Measurements from ENCODE around the gene TNFRSF8.
A peak's percentile ranks its signal among the peaks of the same experiment; 100 is the strongest.

TNFRSF8 gene

GRCh38 chr1:12185036-12185917 is 122.2 kb downstream of the TNFRSF8 start:
- no peak for DNase-seq (ENCODE audit: low spot score)
- H2AK5ac ChIP-seq (ENCODE audit: low read depth, low read length) = peak overlapping the region; percentile 95
- peak overlapping the region; percentile 90 for H4K91ac ChIP-seq (ENCODE audit: low read depth, low read length, poor library complexity)
- no CpG with 5 or more reads among the region's 19 CpGs for WGBS, 2 donors (ENCODE audit: extremely low coverage in 2 of 2, insufficient read length in 2 of 2, insufficient replicate concordance in 1 of 2)
- no peak overlapping the region for H3K4me2 ChIP-seq (ENCODE audit: insufficient read depth, low read length, poor library complexity, severe bottlenecking)
- H2BK12ac ChIP-seq (ENCODE audit: low read length) = peak overlapping the region; percentile 99
- peak overlapping the region; percentile 84 for H2AFZ ChIP-seq (ENCODE audit: low read length)
- peak overlapping the region; percentile 99 for H3K18ac ChIP-seq (ENCODE audit: low read length)
- H2BK5ac ChIP-seq (ENCODE audit: low read length) = peak overlapping the region; percentile 89
- peak overlapping the region; percentile 57 for H2BK15ac ChIP-seq (ENCODE audit: low read length)
- H3K4me1 ChIP-seq (ENCODE audit: control insufficient read depth in 2 of 2, insufficient read depth in 1 of 2, low read depth in 1 of 2, low read length in 2 of 2) = peaks cover 11 to 21% of the 10 kb centered on the region in 2 donors
- no peak overlapping the region for H4K8ac ChIP-seq (ENCODE audit: low read depth, low read length)
- H3K27me3 ChIP-seq (ENCODE audit: control insufficient read depth in 3 of 3, insufficient read depth in 3 of 3, low read depth in 1 of 3, low read length in 3 of 3) = no peaks in the 10 kb centered on the region
- H3K79me1 ChIP-seq (ENCODE audit: low read depth, low read length) = no peaks in the 10 kb centered on the region
- H3K4me3 ChIP-seq (ENCODE audit: low read length in 2 of 2) = no peak overlapping the region
- no peak overlapping the region for H3K9ac ChIP-seq (ENCODE audit: low read depth, low read length, poor library complexity)
- H3K23ac ChIP-seq (ENCODE audit: low read depth, low read length, poor library complexity) = peak overlapping the region; percentile 44
- H3K27ac ChIP-seq (replicated peaks; ENCODE audit: low read length) = peak overlapping the region; percentile 80
- H2BK120ac ChIP-seq (ENCODE audit: low read depth, low read length) = peak overlapping the region; percentile 90
- peak overlapping the region; percentile 98 for H3K4ac ChIP-seq (ENCODE audit: low read length)
- H3K36me3 ChIP-seq (replicated peaks in 1 of 2; ENCODE audit: control insufficient read depth in 2 of 2, insufficient read depth in 2 of 2, low read length in 2 of 2) = no peaks in the 10 kb centered on the region
- peaks cover 0 to 3% of the 10 kb centered on the region in 2 donors for H3K9me3 ChIP-seq (replicated peaks in 1 of 2; ENCODE audit: control insufficient read depth in 2 of 2, insufficient read depth in 1 of 2, low read depth in 1 of 2, low read length in 2 of 2)
- peak overlapping the region; percentile 43 for H3K14ac ChIP-seq (ENCODE audit: low read length)

- no peak overlapping the region for H3K27ac ChIP-seq (replicated peaks; ENCODE audit: low read length)
Observed at GRCh38 chr1:12185918-12186678, 123.0 kb downstream of the TNFRSF8 start.

DNA sequence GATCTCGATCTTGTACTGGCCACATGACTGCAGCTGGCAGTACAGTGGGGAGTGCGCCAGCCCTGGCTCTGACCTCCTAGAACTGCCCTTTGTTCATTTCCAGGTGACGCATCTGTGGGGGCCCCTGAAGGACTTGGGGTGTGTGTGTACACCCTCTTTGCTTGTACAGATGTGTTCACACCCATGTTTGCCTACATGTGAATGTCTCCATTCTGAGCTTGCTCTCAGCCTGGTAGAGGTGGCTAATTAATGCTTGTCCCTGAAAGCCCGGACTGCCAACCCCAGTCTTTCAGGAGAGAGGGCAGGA is 123.5 kb downstream of the TNFRSF8 start:
- H3K4me2 ChIP-seq (ENCODE audit: insufficient read depth, low read length, poor library complexity, severe bottlenecking) = no peak overlapping the region
- no peaks in the 10 kb centered on the region for H3K79me1 ChIP-seq (ENCODE audit: low read depth, low read length)
- H3K27me3 ChIP-seq (ENCODE audit: control insufficient read depth in 3 of 3, insufficient read depth in 3 of 3, low read depth in 1 of 3, low read length in 3 of 3) = peaks cover 0 to 2% (median 0%) of the 10 kb centered on the region in 3 experiments

More at GRCh38 chr1:12185918-12186678, 123.0 kb downstream of the TNFRSF8 start:
- H3K14ac ChIP-seq (ENCODE audit: low read length) = no peak overlapping the region
- H2AFZ ChIP-seq (ENCODE audit: low read length) = peak overlapping the region; percentile 8
- H3K36me3 ChIP-seq (replicated peaks in 1 of 2; ENCODE audit: control insufficient read depth in 2 of 2, insufficient read depth in 2 of 2, low read length in 2 of 2) = no peaks in the 10 kb centered on the region
- peak overlapping the region; percentile 91 for H2BK12ac ChIP-seq (ENCODE audit: low read length)
- peaks cover 0 to 1% (median 0%) of the 10 kb centered on the region in 3 experiments for H3K27me3 ChIP-seq (ENCODE audit: control insufficient read depth in 3 of 3, insufficient read depth in 3 of 3, low read depth in 1 of 3, low read length in 3 of 3)
- no peak overlapping the region for H3K4me2 ChIP-seq (ENCODE audit: insufficient read depth, low read length, poor library complexity, severe bottlenecking)
- peak overlapping the region; percentile 95 for H2AK5ac ChIP-seq (ENCODE audit: low read depth, low read length)
- peak overlapping the region; percentile 64 for H3K9ac ChIP-seq (ENCODE audit: low read depth, low read length, poor library complexity)
- H4K8ac ChIP-seq (ENCODE audit: low read depth, low read length) = no peak overlapping the region
- H4K91ac ChIP-seq (ENCODE audit: low read depth, low read length, poor library complexity) = peak overlapping the region; percentile 73
- H2BK5ac ChIP-seq (ENCODE audit: low read length) = peak overlapping the region; percentile 89
- no peaks in the 10 kb centered on the region for H3K79me1 ChIP-seq (ENCODE audit: low read depth, low read length)
- H3K4me3 ChIP-seq (ENCODE audit: low read length in 2 of 2) = no peak overlapping the region
- no peak for DNase-seq (ENCODE audit: low spot score)
- peak overlapping the region; percentile 44 for H3K23ac ChIP-seq (ENCODE audit: low read depth, low read length, poor library complexity)
- peak overlapping the region; percentile 90 for H2BK120ac ChIP-seq (ENCODE audit: low read depth, low read length)
- WGBS, 2 donors (ENCODE audit: extremely low coverage in 2 of 2, insufficient read length in 2 of 2, insufficient replicate concordance in 1 of 2) = no CpG with 5 or more reads among the region's 13 CpGs
- H3K18ac ChIP-seq (ENCODE audit: low read length) = peak overlapping the region; percentile 58
- peak overlapping the region; percentile 57 for H2BK15ac ChIP-seq (ENCODE audit: low read length)
- H3K4ac ChIP-seq (ENCODE audit: low read length) = peak overlapping the region; percentile 39
- peaks cover 0 to 3% of the 10 kb centered on the region in 2 donors for H3K9me3 ChIP-seq (replicated peaks in 1 of 2; ENCODE audit: control insufficient read depth in 2 of 2, insufficient read depth in 1 of 2, low read depth in 1 of 2, low read length in 2 of 2)
- peaks cover 11 to 21% of the 10 kb centered on the region in 2 donors for H3K4me1 ChIP-seq (ENCODE audit: control insufficient read depth in 2 of 2, insufficient read depth in 1 of 2, low read depth in 1 of 2, low read length in 2 of 2)

GRCh38 chr1:12188115-12188514 is 125.0 kb downstream of the TNFRSF8 start:
- H2AK5ac ChIP-seq (ENCODE audit: low read depth, low read length) = peak overlapping the region; percentile 98
- peak overlapping the region; percentile 20 for H4K91ac ChIP-seq (ENCODE audit: low read depth, low read length, poor library complexity)
- no peaks in the 10 kb centered on the region for H3K79me1 ChIP-seq (ENCODE audit: low read depth, low read length)
- peaks cover 0 to 3% of the 10 kb centered on the region in 2 donors for H3K9me3 ChIP-seq (replicated peaks in 1 of 2; ENCODE audit: control insufficient read depth in 2 of 2, insufficient read depth in 1 of 2, low read depth in 1 of 2, low read length in 2 of 2)
- H3K4me3 ChIP-seq (ENCODE audit: low read length in 2 of 2) = no peak overlapping the region
- peak overlapping the region; percentile 11 for H3K23ac ChIP-seq (ENCODE audit: low read depth, low read length, poor library complexity)
- H2BK120ac ChIP-seq (ENCODE audit: low read depth, low read length) = no peak overlapping the region
- H2BK5ac ChIP-seq (ENCODE audit: low read length) = peak overlapping the region; percentile 45
- H3K4ac ChIP-seq (ENCODE audit: low read length) = no peak overlapping the region
- H3K27ac ChIP-seq (replicated peaks; ENCODE audit: low read length) = no peak overlapping the region
- peak overlapping the region; percentile 0 for H3K14ac ChIP-seq (ENCODE audit: low read length)
- peak overlapping the region; percentile 42 for H2BK12ac ChIP-seq (ENCODE audit: low read length)
- peaks cover 0 to 2% (median 0%) of the 10 kb centered on the region in 3 experiments for H3K27me3 ChIP-seq (ENCODE audit: control insufficient read depth in 3 of 3, insufficient read depth in 3 of 3, low read depth in 1 of 3, low read length in 3 of 3)
- peak overlapping the region; percentile 80 for H3K18ac ChIP-seq (ENCODE audit: low read length)
- no CpG with 5 or more reads among the region's 3 CpGs for WGBS, 2 donors (ENCODE audit: extremely low coverage in 2 of 2, insufficient read length in 2 of 2, insufficient replicate concordance in 1 of 2)
- no peak for DNase-seq (ENCODE audit: low spot score)
- H2AFZ ChIP-seq (ENCODE audit: low read length) = no peak overlapping the region
- H3K36me3 ChIP-seq (replicated peaks in 1 of 2; ENCODE audit: control insufficient read depth in 2 of 2, insufficient read depth in 2 of 2, low read length in 2 of 2) = no peaks in the 10 kb centered on the region
- no peak overlapping the region for H3K9ac ChIP-seq (ENCODE audit: low read depth, low read length, poor library complexity)
- no peak overlapping the region for H4K8ac ChIP-seq (ENCODE audit: low read depth, low read length)
- H3K4me2 ChIP-seq (ENCODE audit: insufficient read depth, low read length, poor library complexity, severe bottlenecking) = no peak overlapping the region
- peaks cover 12 to 21% of the 10 kb centered on the region in 2 donors for H3K4me1 ChIP-seq (ENCODE audit: control insufficient read depth in 2 of 2, insufficient read depth in 1 of 2, low read depth in 1 of 2, low read length in 2 of 2)
- peak overlapping the region; percentile 76 for H2BK15ac ChIP-seq (ENCODE audit: low read length)

More for the DNA sequence above, 123.5 kb downstream of the TNFRSF8 start:
- H2AK5ac ChIP-seq (ENCODE audit: low read depth, low read length) = no peak overlapping the region
- no peak overlapping the region for H2BK12ac ChIP-seq (ENCODE audit: low read length)
- no peak overlapping the region for H2BK15ac ChIP-seq (ENCODE audit: low read length)
- H3K18ac ChIP-seq (ENCODE audit: low read length) = peak overlapping the region; percentile 33
- H2AFZ ChIP-seq (ENCODE audit: low read length) = no peak overlapping the region
- H3K27ac ChIP-seq (replicated peaks; ENCODE audit: low read length) = no peak overlapping the region
- no peak overlapping the region for H2BK5ac ChIP-seq (ENCODE audit: low read length)
- H4K91ac ChIP-seq (ENCODE audit: low read depth, low read length, poor library complexity) = no peak overlapping the region
- no peak overlapping the region for H3K14ac ChIP-seq (ENCODE audit: low read length)
- no peak overlapping the region for H4K8ac ChIP-seq (ENCODE audit: low read depth, low read length)
- no peak overlapping the region for H3K23ac ChIP-seq (ENCODE audit: low read depth, low read length, poor library complexity)
- no peak for DNase-seq (ENCODE audit: low spot score)
- H3K4me3 ChIP-seq (ENCODE audit: low read length in 2 of 2) = no peak overlapping the region
- no peak overlapping the region for H2BK120ac ChIP-seq (ENCODE audit: low read depth, low read length)
- H3K9ac ChIP-seq (ENCODE audit: low read depth, low read length, poor library complexity) = no peak overlapping the region
- H3K9me3 ChIP-seq (replicated peaks in 1 of 2; ENCODE audit: control insufficient read depth in 2 of 2, insufficient read depth in 1 of 2, low read depth in 1 of 2, low read length in 2 of 2) = peaks cover 0 to 3% of the 10 kb centered on the region in 2 donors
- no peak overlapping the region for H3K4ac ChIP-seq (ENCODE audit: low read length)
- WGBS, 2 donors (ENCODE audit: extremely low coverage in 2 of 2, insufficient read length in 2 of 2, insufficient replicate concordance in 1 of 2) = no CpG with 5 or more reads among the region's 4 CpGs
- H3K4me1 ChIP-seq (ENCODE audit: control insufficient read depth in 2 of 2, insufficient read depth in 1 of 2, low read depth in 1 of 2, low read length in 2 of 2) = peaks cover 11 to 21% of the 10 kb centered on the region in 2 donors
- no peaks in the 10 kb centered on the region for H3K36me3 ChIP-seq (replicated peaks in 1 of 2; ENCODE audit: control insufficient read depth in 2 of 2, insufficient read depth in 2 of 2, low read length in 2 of 2)
